GM12872 (cell line): ENCODE results near the gene SLC12A7.

Experiments
- TF ChIP-seq, protein P1 (sequence below): IDR thresholded peaks from 3 replicates; pipeline ENCODE4 v1.5.1; 2011; ENCODE audit warnings: low read depth, mild to moderate bottlenecking, low read length, moderate library complexity; ENCODE audit not compliant: insufficient read depth

The SLC12A7 gene

DNA sequence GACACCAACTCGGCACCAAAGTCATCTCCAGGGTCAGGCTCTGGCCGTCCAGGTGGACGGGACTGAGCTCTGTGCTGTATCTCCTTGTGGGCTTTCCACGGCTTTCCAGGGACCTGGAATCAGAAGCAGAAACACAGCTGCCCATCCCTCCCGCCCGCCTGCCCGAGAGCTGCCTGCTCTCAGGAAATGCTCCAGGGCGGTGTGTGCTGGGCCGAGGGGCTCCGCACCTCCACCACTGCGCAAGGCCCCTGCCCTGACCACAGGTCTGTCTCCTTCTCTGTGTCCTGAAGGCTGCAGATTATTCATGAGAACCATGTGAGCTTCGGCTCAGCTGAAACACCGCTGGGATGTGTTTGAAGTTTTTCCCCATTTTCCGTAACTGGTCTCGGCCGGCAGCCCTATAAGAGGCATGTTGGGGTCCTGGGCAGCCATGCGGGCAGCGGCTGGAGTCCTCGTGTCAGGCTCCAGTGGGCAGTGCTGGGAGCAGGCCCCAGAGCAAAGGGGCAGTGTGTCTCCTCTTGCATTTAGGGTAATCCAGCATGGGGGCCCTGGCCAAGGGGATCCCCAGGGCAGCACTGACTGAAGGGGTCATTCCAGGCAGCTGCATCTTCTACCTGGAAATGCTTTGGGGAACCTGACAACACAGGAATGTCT lies 80.4 kb downstream of the SLC12A7 start:
- TF ChIP-seq, protein P1, sequence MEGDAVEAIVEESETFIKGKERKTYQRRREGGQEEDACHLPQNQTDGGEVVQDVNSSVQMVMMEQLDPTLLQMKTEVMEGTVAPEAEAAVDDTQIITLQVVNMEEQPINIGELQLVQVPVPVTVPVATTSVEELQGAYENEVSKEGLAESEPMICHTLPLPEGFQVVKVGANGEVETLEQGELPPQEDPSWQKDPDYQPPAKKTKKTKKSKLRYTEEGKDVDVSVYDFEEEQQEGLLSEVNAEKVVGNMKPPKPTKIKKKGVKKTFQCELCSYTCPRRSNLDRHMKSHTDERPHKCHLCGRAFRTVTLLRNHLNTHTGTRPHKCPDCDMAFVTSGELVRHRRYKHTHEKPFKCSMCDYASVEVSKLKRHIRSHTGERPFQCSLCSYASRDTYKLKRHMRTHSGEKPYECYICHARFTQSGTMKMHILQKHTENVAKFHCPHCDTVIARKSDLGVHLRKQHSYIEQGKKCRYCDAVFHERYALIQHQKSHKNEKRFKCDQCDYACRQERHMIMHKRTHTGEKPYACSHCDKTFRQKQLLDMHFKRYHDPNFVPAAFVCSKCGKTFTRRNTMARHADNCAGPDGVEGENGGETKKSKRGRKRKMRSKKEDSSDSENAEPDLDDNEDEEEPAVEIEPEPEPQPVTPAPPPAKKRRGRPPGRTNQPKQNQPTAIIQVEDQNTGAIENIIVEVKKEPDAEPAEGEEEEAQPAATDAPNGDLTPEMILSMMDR = no peak

DNA sequence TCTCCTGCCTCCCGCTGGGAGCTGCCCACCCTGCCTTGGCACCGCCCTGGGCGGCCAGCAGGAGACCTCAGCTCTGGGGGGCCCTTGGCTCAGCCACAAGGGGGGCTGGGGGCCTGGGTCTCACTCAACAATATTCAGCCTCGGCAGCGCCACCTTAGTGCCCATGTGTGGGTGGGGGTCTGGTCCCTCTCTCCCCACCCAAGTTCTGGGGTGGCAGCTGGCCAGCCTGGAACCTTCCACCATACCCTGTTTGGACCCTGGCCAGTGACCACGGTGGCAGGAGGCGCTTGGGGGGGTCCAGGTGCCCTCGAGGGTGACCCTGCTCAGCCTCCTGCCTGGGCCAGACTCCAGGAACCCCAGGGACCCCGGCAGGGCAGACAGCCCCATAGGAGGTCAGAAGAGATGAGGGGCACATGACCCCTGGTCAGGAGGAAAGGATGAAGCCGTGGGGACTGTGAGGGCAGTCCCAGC lies 81.0 kb downstream of the SLC12A7 start:
- TF ChIP-seq, protein P1 = no peak

DNA sequence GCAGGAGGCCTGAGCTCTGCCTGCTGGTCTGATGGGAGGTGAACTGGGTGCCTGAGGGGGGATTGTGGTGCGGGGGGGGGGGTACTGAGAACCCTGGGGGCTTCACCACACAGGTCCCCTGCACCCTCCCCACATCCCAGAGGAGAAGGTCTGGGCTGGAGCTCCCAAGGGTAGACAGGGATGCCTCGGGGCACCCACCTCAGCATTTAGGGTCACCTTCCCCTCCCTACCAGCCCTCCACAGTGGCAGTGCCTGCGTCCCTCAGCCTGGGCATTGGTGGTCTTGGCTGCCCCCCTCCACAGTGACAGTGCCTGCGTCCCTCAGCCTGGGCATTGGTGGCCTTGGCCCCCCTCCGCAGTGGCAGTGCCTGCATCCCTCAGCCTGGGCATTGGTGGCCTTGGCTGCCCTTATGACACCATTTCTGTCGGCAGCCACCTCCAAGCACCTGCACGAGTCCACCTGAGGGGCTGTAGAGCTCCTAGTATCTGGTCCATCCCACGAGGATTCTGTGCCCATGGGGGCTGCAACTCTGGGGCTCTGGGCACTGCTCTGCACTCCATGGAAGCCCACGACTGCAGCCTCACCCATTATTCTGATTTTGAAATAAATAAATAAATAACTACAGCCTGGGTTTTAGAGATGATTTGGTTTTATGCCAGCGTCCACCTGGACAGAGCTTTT lies 81.8 kb downstream of the SLC12A7 start:
- TF ChIP-seq, protein P1 = no peak

DNA sequence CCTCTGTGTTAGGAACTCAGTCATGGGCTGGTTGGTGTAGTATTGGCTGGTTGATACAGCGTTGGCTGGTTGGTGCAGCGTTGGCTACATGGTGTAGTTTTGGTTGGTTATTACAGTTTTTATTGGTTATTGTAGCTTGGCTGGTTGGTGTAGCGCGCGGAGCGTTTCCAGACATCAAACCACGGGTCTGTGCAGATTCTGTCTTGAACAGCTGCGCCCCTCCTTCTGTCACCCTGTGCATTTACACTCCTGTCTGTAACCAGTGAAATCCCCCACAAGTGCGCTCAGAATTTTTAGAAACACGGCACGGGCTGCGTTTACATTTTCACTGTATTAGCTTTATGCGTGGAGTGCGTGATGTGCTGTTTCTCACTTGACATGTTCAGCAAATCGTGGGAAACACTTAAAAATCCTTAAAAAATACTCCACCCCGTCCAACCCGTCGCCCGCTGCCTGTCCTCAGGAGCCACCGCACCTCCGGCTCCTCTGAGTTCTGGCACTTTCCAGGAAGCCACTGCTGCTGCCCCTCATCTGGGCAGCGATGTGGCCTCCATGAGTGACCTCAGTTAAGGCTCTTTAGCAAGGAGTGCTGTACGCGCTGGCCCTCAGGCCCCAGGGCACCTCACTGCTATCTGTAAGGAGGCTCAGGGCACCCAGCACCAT lies 82.5 kb downstream of the SLC12A7 start:
- TF ChIP-seq, protein P1 = no peak

DNA sequence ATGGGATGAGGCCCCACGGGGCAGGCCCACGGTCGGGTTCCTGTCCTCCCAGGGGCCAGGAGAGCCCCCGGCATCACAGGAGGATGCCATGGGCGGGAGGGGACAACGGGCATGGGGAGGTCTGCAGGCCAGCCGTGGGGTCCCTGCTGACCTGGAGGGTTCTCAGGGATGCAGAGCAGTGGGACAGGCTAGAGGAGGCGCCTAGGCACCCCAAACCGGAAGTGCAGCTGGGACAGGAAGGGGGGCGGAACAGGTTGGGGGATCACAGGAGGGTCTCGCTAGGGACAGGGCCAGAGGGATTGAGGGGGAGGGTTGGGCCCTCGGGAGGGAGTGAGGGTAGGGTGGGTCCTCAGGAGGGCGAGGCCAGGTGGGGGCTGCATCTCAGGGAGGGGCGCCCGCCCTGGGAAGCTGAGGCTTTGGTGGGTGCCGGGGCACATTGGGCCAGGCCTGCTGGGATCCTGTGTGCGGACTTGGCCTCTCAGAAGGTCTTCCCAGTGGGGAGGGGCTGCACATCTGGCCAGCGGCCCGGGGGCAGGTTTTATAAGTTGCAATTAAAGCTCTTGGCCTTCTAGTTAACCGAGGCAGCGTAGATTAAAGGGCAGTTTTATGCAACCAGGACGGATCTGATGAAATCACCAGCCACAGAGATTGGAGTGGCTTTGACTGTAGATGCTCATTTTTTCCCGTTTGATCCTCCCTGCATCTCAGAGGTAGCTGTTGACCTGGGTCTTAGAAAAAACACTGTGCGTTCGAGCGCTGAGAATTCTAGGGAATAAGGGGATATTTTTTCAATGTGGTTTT lies 83.2 kb downstream of the SLC12A7 start:
- TF ChIP-seq, protein P1 = no peak

DNA sequence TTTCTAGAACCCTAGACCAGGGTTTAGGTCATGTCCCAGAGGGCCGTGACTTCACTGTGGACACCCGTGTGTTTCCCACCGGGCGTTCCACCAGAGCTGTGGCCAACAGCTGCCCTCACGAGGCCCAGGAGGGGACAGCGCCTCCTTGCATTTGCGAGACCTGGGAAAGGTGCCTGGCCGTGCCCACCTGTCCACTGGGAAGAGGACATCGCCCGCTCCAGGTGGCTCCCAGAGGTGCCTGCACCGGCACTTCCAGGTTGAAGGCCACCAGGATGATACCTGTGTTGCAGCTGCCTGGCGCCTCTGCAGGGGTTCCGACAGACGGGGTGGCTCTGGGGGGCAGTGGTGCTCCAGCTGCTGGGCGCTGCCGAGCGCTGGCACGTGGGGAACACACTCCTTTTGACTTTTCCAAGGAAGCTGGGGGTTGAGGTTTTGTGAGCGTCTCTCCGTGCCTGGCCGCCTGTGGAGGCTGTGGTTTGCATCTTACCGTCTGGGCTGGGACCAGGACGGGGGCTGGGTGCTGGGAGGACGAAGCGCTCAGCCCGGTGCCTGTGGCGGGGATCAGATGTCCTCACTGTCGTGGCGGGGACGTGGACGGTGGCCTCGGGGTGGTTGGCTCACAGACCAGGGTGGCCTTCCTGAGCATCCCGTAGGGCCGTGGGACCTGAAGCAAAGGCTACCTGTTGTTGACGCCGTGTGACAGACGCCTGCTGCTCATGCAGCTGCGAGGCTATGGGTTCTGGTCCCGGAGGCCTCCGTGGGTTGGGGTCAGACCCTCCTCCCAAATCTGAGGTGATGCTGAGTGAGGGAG lies 84.0 kb downstream of the SLC12A7 start:
- TF ChIP-seq, protein P1 = no peak
